H9 (cell line): ENCODE results near the gene GBP5. TPM values are rescaled to one million over a fixed set of nuclear protein-coding genes. Genes with fewer than 3 reads are reported as not detected.
"Not testable (repeated sequence)": the region's sequence is repeated elsewhere in the genome, so short reads cannot be mapped to it uniquely, and the experiment has no call there.

Experiments
- DNase-seq: peaks from one replicate; pipeline ENCODE4 v3.0.0-alpha.2; 2017
- H2AFZ ChIP-seq: one replicate; pipeline ENCODE4 v1.6.1; 2013; ENCODE audit warnings: mild to moderate bottlenecking, low read length, control low read depth, moderate library complexity
- H2AK5ac ChIP-seq: 2 replicates; pipeline ENCODE4 v1.6.1; 2013; ENCODE audit warnings: low read length, control low read depth, mixed read lengths; ENCODE audit not compliant: insufficient read length
- H2BK120ac ChIP-seq: one replicate; pipeline ENCODE4 v1.6.1; 2013; ENCODE audit warnings: low read depth, mild to moderate bottlenecking, low read length, control low read depth, inconsistent platforms; ENCODE audit not compliant: poor library complexity, severe bottlenecking
- H2BK12ac ChIP-seq: 2 replicates; pipeline ENCODE4 v1.6.1; 2013; ENCODE audit warnings: low read length, control low read depth, mixed read lengths, low read depth; ENCODE audit not compliant: insufficient read length
- H2BK15ac ChIP-seq: 2 replicates; pipeline ENCODE4 v1.6.1; 2013; ENCODE audit warnings: low read depth, low read length, control low read depth
- H2BK20ac ChIP-seq: one replicate; pipeline ENCODE4 v1.6.1; 2013; ENCODE audit warnings: low read depth, mild to moderate bottlenecking, low read length, control low read depth, inconsistent platforms; ENCODE audit not compliant: poor library complexity, severe bottlenecking
- H2BK5ac ChIP-seq: 2 replicates; pipeline ENCODE4 v1.6.1; 2013; ENCODE audit warnings: low read length, control low read depth, mixed read lengths; ENCODE audit not compliant: insufficient read length
- H3K14ac ChIP-seq: 2 replicates; pipeline ENCODE4 v1.6.1; 2013; ENCODE audit warnings: low read length, control low read depth; ENCODE audit not compliant: insufficient read depth
- H3K18ac ChIP-seq: 2 replicates; pipeline ENCODE4 v1.6.1; 2013; ENCODE audit warnings: low read depth, mild to moderate bottlenecking, mixed read lengths, low read length, control low read depth; ENCODE audit not compliant: insufficient read length
- H3K23ac ChIP-seq: 2 replicates; pipeline ENCODE4 v1.6.1; 2013; ENCODE audit warnings: low read length, control low read depth, mixed read lengths, low read depth; ENCODE audit not compliant: insufficient read length
- H3K23me2 ChIP-seq: 2 replicates; pipeline ENCODE4 v1.6.1; 2013; ENCODE audit warnings: low read depth, mild to moderate bottlenecking, mixed read lengths, low read length, control low read depth; ENCODE audit not compliant: insufficient read length, poor library complexity, severe bottlenecking
- H3K27ac ChIP-seq: 2 replicates; pipeline ENCODE4 v1.5.1; 2013; ENCODE audit warnings: low read length, control low read depth, mixed read lengths, low read depth; ENCODE audit not compliant: insufficient read length
- H3K27me3 ChIP-seq: 2 replicates; pipeline ENCODE4 v1.6.1; 2013; ENCODE audit warnings: low read length, control low read depth, inconsistent platforms; ENCODE audit not compliant: insufficient read depth
- H3K4ac ChIP-seq: 2 replicates; pipeline ENCODE4 v1.6.1; 2013; ENCODE audit warnings: low read depth, mild to moderate bottlenecking, control low read depth, inconsistent platforms, low read length, moderate library complexity
- H3K4me1 ChIP-seq: 2 replicates; pipeline ENCODE4 v1.6.1; 2013; ENCODE audit warnings: low read length, control low read depth, inconsistent platforms; ENCODE audit not compliant: insufficient read depth
- H3K4me2 ChIP-seq: 2 replicates; pipeline ENCODE4 v1.6.1; 2013; ENCODE audit warnings: low read length, control low read depth, mixed read lengths; ENCODE audit not compliant: insufficient read length, insufficient read depth
- H3K56ac ChIP-seq: 2 replicates; pipeline ENCODE4 v1.6.1; 2013; ENCODE audit warnings: low read depth, mild to moderate bottlenecking, mixed read lengths, low read length, control low read depth; ENCODE audit not compliant: insufficient read length
- H3K79me1 ChIP-seq: 2 replicates; pipeline ENCODE4 v1.6.1; 2013; ENCODE audit warnings: low read depth, mild to moderate bottlenecking, moderate library complexity, low read length, control low read depth, inconsistent platforms; ENCODE audit not compliant: insufficient read depth, poor library complexity, severe bottlenecking
- H3K79me2 ChIP-seq: 2 replicates; pipeline ENCODE4 v1.6.1; 2013; ENCODE audit warnings: low read length, control low read depth, inconsistent platforms; ENCODE audit not compliant: insufficient read depth
- H3K9ac ChIP-seq: 2 replicates; pipeline ENCODE4 v1.6.1; 2013; ENCODE audit warnings: low read length, control low read depth, mixed read lengths; ENCODE audit not compliant: insufficient read length; ENCODE audit errors: extremely low read depth
- H3K9me3 ChIP-seq: one replicate; pipeline ENCODE4 v1.6.1; 2013; ENCODE audit warnings: low read depth, low read length, inconsistent platforms; ENCODE audit not compliant: control insufficient read depth
- H3T11ph ChIP-seq: one replicate; pipeline ENCODE4 v1.6.1; 2013; ENCODE audit warnings: mild to moderate bottlenecking, low read length, control low read depth, inconsistent platforms
- H4K20me1 ChIP-seq: one replicate; pipeline ENCODE4 v1.6.1; 2013; ENCODE audit not compliant: control insufficient read depth, insufficient read length, insufficient read depth
- H4K5ac ChIP-seq: 2 replicates; pipeline ENCODE4 v1.6.1; 2013; ENCODE audit warnings: low read depth, mild to moderate bottlenecking, mixed read lengths, low read length, control low read depth; ENCODE audit not compliant: insufficient read length
- H4K8ac ChIP-seq: replicated peaks from 2 replicates; pipeline ENCODE4 v1.6.1; 2013; ENCODE audit warnings: low read length, control low read depth, mixed read lengths, low read depth; ENCODE audit not compliant: insufficient read length
- H4K91ac ChIP-seq: 2 replicates; pipeline ENCODE4 v1.6.1; 2013; ENCODE audit warnings: low read depth, mild to moderate bottlenecking, moderate library complexity, mixed read lengths, low read length, control low read depth; ENCODE audit not compliant: insufficient read length
- H3K27ac Mint-ChIP-seq, 3 experiments: 2 replicates in 2 of 3; 3 replicates in 1 of 3; pipeline ENCODE4 v1.8.0; 2020 to 2021; ENCODE audit warnings: mixed read lengths in 3 of 3, mild to moderate bottlenecking in 1 of 3, moderate library complexity in 1 of 3
- H3K27me3 Mint-ChIP-seq: 2 replicates; pipeline ENCODE4 v1.8.0; 2021; ENCODE audit warnings: low read depth, mild to moderate bottlenecking, moderate library complexity, mixed read lengths
- H3K36me3 Mint-ChIP-seq, 3 experiments: 2 replicates in 2 of 3; 3 replicates in 1 of 3; pipeline ENCODE4 v1.8.0; 2020 to 2021; ENCODE audit warnings: low read depth in 3 of 3, mixed read lengths in 3 of 3; ENCODE audit not compliant: insufficient read depth in 1 of 3
- H3K4me1 Mint-ChIP-seq, 2 experiments: 2 replicates each; pipeline ENCODE4 v1.8.0; 2020; ENCODE audit warnings: mixed read lengths in 2 of 2
- H3K4me3 Mint-ChIP-seq, 2 experiments: 2 replicates in 1 of 2; 3 replicates in 1 of 2; pipeline ENCODE4 v1.8.0; 2020 to 2021; ENCODE audit warnings: mild to moderate bottlenecking in 2 of 2, mixed read lengths in 2 of 2, moderate library complexity in 1 of 2
- H3K9me3 Mint-ChIP-seq, 2 experiments: 2 replicates in 1 of 2; 3 replicates in 1 of 2; pipeline ENCODE4 v1.8.0; 2020; ENCODE audit warnings: mild to moderate bottlenecking in 2 of 2, mixed read lengths in 2 of 2, moderate library complexity in 1 of 2
- WGBS: extraction: QIAGEN DNeasy Blood & Tissue Kit; methylation state at CpG from one replicate; pipeline ENCODE4 v1.1.7; 2013; ENCODE audit warnings: missing lambda C conversion rate, low lambda C conversion rate, mixed read lengths; ENCODE audit not compliant: insufficient read length; ENCODE audit errors: extremely low coverage; 5-methylcytosine and 5-hydroxymethylcytosine counted together
- long read RNA-seq: library from polyadenylated mRNA; unstranded; transcript quantifications from one replicate; pipeline ENCODE4 v2.0.0, GENCODE V29; 2020
- total RNA-seq: library from RNA; stranded (reverse); gene quantifications from 2 replicates; pipeline ENCODE4 v1.2.1, GENCODE V29; 2021

GBP5 gene
- total RNA-seq: not detected in 2 replicates
- long read RNA-seq: 0 reads

- not testable (repeated sequence) for H2BK120ac ChIP-seq, H3K23ac ChIP-seq, H3K9me3 Mint-ChIP-seq, H3K14ac ChIP-seq, H3K27ac ChIP-seq, H3K18ac ChIP-seq, H2AFZ ChIP-seq, H2BK20ac ChIP-seq, H3K79me2 ChIP-seq, H3K36me3 Mint-ChIP-seq, H3T11ph ChIP-seq, H3K4me3 Mint-ChIP-seq, H2AK5ac ChIP-seq, H3K27me3 ChIP-seq, H3K9ac ChIP-seq, H3K56ac ChIP-seq, H3K79me1 ChIP-seq, H3K4me2 ChIP-seq, H2BK15ac ChIP-seq, H3K4me1 ChIP-seq, H2BK12ac ChIP-seq, H3K27ac Mint-ChIP-seq, H4K20me1 ChIP-seq, H3K4ac ChIP-seq, H4K5ac ChIP-seq, H3K23me2 ChIP-seq, H2BK5ac ChIP-seq, H3K4me1 Mint-ChIP-seq, DNase-seq, H3K9me3 ChIP-seq, H3K27me3 Mint-ChIP-seq, H4K8ac ChIP-seq, H4K91ac ChIP-seq
- no CpG with 5 or more reads among the region's 16 CpGs for WGBS
Measured at GRCh38 chr1:89272269-89273041, at the start of gene GBP5. GBP5 (minus strand) TSS chr1:89272860; CDS start chr1:89269555, 3,305 bp downstream.
